Upper lobe of left lung (tissue), 6 donors: ENCODE measurements around the gene TSPAN11. TPM values are rescaled to one million over a fixed set of nuclear protein-coding genes. Genes with fewer than 3 reads are reported as not detected.
"Not testable (repeated sequence)": the region's sequence is repeated elsewhere in the genome, so short reads cannot be mapped to it uniquely, and the experiment has no call there.

Experiments
- ATAC-seq, 2 donors: fragments of 200-7000 bp; cut with Tn5 transposase; one replicate each; pipeline ENCODE4 v1.9.1; 2022; ENCODE audit warnings: mild to moderate bottlenecking in 2 of 2, moderate library complexity in 2 of 2; ENCODE audit not compliant: low FRiP score in 2 of 2
- DNase-seq, 2 donors: peaks; one replicate each; pipeline ENCODE4 v3.0.0-alpha.2; 2019 to 2020
- H3K27ac ChIP-seq, 4 donors: fragments of 200-600 bp; sonication (generic); one replicate each; pipeline ENCODE4 v1.5.1; 2016 to 2019
- H3K27me3 ChIP-seq, 4 donors: fragments of 200-600 bp; sonication (generic); one replicate each; pipeline ENCODE4 v1.5.1; 2017 to 2019
- H3K36me3 ChIP-seq, 4 donors: fragments of 200-600 bp; sonication (generic); one replicate each; pipeline ENCODE4 v1.5.1; 2016 to 2019
- H3K4me1 ChIP-seq, 4 donors: fragments of 200-600 bp; sonication (generic); one replicate each; pipeline ENCODE4 v1.5.1; 2018 to 2019
- H3K4me3 ChIP-seq, 4 donors: fragments of 200-600 bp; sonication (generic); one replicate each; pipeline ENCODE4 v1.5.1; 2017 to 2019; ENCODE audit warnings: mild to moderate bottlenecking in 2 of 4, moderate library complexity in 1 of 4
- H3K9me3 ChIP-seq, 4 donors: fragments of 200-600 bp; sonication (generic); one replicate each; pipeline ENCODE4 v1.5.1; 2018 to 2019
- EP300 ChIP-seq, 4 donors: sonication (generic); formaldehyde crosslinking; IDR thresholded peaks; one replicate each; pipeline ENCODE4 v1.5.1; 2017; ENCODE audit warnings: antibody characterized with exemption in 4 of 4, control low read depth in 2 of 4
- POLR2A ChIP-seq, 4 donors: fragments of 450-650 bp; IDR thresholded peaks; one replicate each; pipeline ENCODE4 v1.5.1; 2016 to 2017; ENCODE audit warnings: antibody characterized with exemption in 4 of 4, mild to moderate bottlenecking in 2 of 4
- POLR2AphosphoS5 ChIP-seq, 2 donors: sonication (generic); formaldehyde crosslinking; IDR thresholded peaks; one replicate each; pipeline ENCODE4 v1.5.1; 2017; ENCODE audit warnings: antibody characterized with exemption in 2 of 2
- WGBS, 2 donors: methylation state at CpG; one replicate each; pipeline ENCODE4 v1.1.5; 2017 to 2018; 5-methylcytosine and 5-hydroxymethylcytosine counted together
- total RNA-seq, 6 donors: library from RNA; depleted of rRNA in 4 of 6; stranded (reverse); fragments of >200 nt in 4 of 6; gene quantifications; one replicate each; pipeline versions ENCODE4 v1.1.0 to v1.2.1, GENCODE V29; 2016 to 2021
- TF ChIP-seq, protein P1 (sequence below), 6 experiments: fragments of 450-650 bp in 4 of 6; fragments of 200-600 bp in 2 of 6; sonication (generic) in 2 of 6; IDR thresholded peaks; one replicate each; pipeline ENCODE4 v1.5.1; 2016 to 2019; ENCODE audit warnings: antibody characterized with exemption in 6 of 6
- donor health status: DM: no; HTN: no; CAD: no; lungs with moderate emphysema.
- donor health status: DM: no; HTN: yes; CAD: no; lungs with severe emphysema.

TSPAN11 gene
- total RNA-seq, 6 donors from 2014 or later: 1.0 to 9.7 (median 3.5) TPM

DNA sequence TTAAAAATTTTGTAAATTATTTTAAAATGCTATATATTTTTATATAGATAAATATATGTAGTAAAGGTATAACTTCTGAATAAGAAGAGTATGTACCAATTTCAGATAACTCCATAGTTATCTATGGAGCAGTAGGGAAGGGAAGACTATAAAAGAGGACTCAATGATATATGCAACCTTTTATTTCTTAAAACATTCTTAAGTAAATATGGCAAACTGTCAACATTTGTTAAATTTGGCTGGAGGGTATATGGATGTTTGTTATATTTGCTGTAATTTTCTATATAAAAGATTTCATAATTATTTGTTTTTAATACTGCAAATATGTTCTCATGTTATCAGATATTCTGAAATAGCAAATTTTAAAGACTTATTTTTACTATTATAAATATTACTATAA, 38.3 kb upstream of the TSPAN11 start:
- Histone ChIP-seq H3K27ac (no peak overlapping the region), H3K9me3 (peaks cover 0 to 21% (median 6%) of the 10 kb centered on the region in 4 donors), H3K4me1 (no peaks in the 10 kb centered on the region), H3K36me3 (no peaks in the 10 kb centered on the region), H3K27me3 (no peaks in the 10 kb centered on the region), H3K4me3 (no peak overlapping the region)
- ATAC-seq (no peak), DNase-seq (no peak)
- TF ChIP-seq, protein P1, sequence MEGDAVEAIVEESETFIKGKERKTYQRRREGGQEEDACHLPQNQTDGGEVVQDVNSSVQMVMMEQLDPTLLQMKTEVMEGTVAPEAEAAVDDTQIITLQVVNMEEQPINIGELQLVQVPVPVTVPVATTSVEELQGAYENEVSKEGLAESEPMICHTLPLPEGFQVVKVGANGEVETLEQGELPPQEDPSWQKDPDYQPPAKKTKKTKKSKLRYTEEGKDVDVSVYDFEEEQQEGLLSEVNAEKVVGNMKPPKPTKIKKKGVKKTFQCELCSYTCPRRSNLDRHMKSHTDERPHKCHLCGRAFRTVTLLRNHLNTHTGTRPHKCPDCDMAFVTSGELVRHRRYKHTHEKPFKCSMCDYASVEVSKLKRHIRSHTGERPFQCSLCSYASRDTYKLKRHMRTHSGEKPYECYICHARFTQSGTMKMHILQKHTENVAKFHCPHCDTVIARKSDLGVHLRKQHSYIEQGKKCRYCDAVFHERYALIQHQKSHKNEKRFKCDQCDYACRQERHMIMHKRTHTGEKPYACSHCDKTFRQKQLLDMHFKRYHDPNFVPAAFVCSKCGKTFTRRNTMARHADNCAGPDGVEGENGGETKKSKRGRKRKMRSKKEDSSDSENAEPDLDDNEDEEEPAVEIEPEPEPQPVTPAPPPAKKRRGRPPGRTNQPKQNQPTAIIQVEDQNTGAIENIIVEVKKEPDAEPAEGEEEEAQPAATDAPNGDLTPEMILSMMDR (IDR thresholded peaks at IDR 0.05): no peak
- TF ChIP-seq POLR2A (IDR thresholded peaks at IDR 0.05) (no peak), EP300 (IDR thresholded peaks at IDR 0.05) (no peak), POLR2AphosphoS5 (IDR thresholded peaks at IDR 0.05) (no peak)

DNA sequence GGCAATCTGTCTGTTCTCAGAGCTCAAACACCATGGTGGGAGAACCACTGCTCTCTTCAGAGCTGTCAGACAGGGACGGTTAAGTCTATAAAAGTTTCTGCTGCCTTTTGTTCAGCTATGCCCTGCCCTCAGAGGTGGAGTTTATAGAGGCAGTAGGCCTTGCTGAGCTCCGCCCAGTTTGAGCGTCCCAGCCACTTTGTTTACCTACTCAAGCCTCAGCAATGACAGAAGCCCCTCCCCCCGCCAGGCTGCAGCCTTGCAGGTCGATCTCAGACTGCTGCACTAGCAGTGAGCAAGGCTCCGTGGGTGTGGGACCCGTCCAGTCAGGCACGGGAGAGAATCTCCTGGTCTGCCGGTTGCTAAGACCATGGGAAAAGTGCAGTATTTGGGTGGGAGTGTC, 32.0 kb upstream of the TSPAN11 start:
- H3K27me3 ChIP-seq, H3K4me1 ChIP-seq, H3K27ac ChIP-seq, H3K4me3 ChIP-seq, DNase-seq, H3K9me3 ChIP-seq, H3K36me3 ChIP-seq, ATAC-seq: not testable (repeated sequence)
- WGBS, 2 donors: 83% methylated on average over 9 of the region's 9 CpGs; no CpG with 5 or more reads in 1 of the 2 donors

DNA sequence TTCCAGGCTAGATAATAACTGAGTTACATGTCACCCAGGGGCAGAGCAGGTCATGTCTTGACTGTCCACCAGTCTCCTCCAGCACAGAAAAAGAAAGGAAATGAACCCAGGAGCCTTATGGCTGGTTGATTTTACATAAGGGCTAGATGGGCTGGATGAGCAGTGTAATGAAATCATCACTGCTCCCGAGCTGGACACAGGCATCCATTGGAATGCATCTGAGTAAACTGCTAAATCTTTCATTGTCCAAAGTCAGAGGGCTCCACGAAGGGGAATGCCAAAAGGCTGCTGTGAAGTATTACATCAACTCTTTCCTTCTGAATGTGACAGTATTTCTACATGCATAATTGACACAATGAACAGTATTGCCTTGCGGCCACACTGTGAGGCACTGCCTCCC, 30.1 kb upstream of the TSPAN11 start:
- Histone ChIP-seq H3K4me3 (no peak overlapping the region), H3K4me1 (no peaks in the 10 kb centered on the region), H3K9me3 (no peaks in the 10 kb centered on the region), H3K27me3 (no peaks in the 10 kb centered on the region), H3K36me3 (no peaks in the 10 kb centered on the region), H3K27ac (no peak overlapping the region)
- ATAC-seq (no peak), DNase-seq (no peak)
- WGBS, 2 donors: 55 to 90% methylated on average over 2 to 3 of the region's 3 CpGs
- no peak for TF ChIP-seq POLR2A (IDR thresholded peaks at IDR 0.05)
- TF ChIP-seq, protein P1 (IDR thresholded peaks at IDR 0.05): no peak
- TF ChIP-seq EP300 (IDR thresholded peaks at IDR 0.05): no peak
- no peak for TF ChIP-seq POLR2AphosphoS5 (IDR thresholded peaks at IDR 0.05)

DNA sequence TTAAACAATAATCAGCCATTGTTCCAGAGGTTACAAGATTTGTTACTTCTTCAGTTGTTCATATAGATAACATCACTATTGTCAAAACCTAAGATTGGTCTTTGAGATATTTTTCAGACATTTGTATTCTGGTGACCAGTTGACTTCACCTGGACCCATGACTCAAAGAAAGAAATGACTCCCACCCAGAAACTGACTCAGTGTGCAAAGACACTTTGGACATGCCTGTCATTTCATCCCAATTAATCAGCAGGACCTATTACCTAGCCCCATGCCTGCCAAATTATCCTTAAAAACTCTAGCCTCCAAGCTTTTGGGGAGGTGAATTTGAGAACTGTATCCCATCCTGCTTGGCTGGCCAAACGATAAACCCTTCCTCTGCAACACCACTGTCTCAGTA, 27.7 kb upstream of the TSPAN11 start:
- Histone ChIP-seq H3K9me3 (no peaks in the 10 kb centered on the region), H3K4me1 (no peaks in the 10 kb centered on the region), H3K27ac (no peak overlapping the region), H3K4me3 (no peak overlapping the region), H3K27me3 (no peaks in the 10 kb centered on the region), H3K36me3 (no peaks in the 10 kb centered on the region)
- DNase-seq (no peak), ATAC-seq (no peak)
- no peak for TF ChIP-seq POLR2AphosphoS5 (IDR thresholded peaks at IDR 0.05)
- no peak for TF ChIP-seq EP300 (IDR thresholded peaks at IDR 0.05)
- TF ChIP-seq POLR2A (IDR thresholded peaks at IDR 0.05): no peak
- TF ChIP-seq, protein P1 (IDR thresholded peaks at IDR 0.05): no peak
- WGBS, 2 donors: 75 to 87% methylated on average over 1 of the region's 1 CpG

DNA sequence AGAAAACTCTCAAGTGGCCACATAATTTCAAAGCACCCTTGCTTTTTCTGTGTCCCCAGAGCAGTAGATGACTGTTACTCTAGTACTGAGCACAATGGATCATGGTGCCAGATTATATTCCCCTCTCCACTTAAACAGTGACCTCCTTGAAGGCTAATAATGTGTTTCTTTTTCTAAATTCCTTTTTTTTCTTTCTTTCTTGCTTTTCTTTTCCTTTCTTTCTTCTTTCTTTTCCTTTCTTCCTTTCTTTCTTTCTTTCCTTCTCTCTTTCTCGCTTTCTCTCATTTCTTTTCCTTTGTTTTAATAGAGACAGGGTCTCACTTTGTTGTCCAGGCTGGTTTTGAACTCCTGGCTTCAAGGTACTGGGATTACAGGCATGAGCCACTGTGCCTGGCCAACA, 26.2 kb upstream of the TSPAN11 start:
- Histone ChIP-seq H3K27ac (no peak overlapping the region), H3K4me1 (no peaks in the 10 kb centered on the region), H3K4me3 (no peak overlapping the region), H3K36me3 (no peaks in the 10 kb centered on the region), H3K9me3 (no peaks in the 10 kb centered on the region), H3K27me3 (no peaks in the 10 kb centered on the region)
- 52 to 69% methylated on average over 1 of the region's 1 CpG for WGBS, 2 donors
- TF ChIP-seq POLR2AphosphoS5 (IDR thresholded peaks at IDR 0.05): no peak
- TF ChIP-seq POLR2A (IDR thresholded peaks at IDR 0.05): no peak
- no peak for TF ChIP-seq EP300 (IDR thresholded peaks at IDR 0.05)
- TF ChIP-seq, protein P1 (IDR thresholded peaks at IDR 0.05): no peak
- DNase-seq (no peak), ATAC-seq (no peak)
